B cell (primary cell): Measurements from ENCODE around the gene ELP2.

Experiments used
- CTCF ChIP-seq: fragments of 200-600 bp; IDR thresholded peaks from one replicate; pipeline ENCODE4 v1.8.0; 2022; ENCODE audit warnings: antibody characterized with exemption, mild to moderate bottlenecking
- EZH2 ChIP-seq: IDR thresholded peaks from 2 replicates; pipeline ENCODE4 v1.6.1; 2012; ENCODE audit warnings: borderline replicate concordance, low read depth, mild to moderate bottlenecking, moderate library complexity, low read length; ENCODE audit not compliant: insufficient read depth, poor library complexity, severe bottlenecking

DNA sequence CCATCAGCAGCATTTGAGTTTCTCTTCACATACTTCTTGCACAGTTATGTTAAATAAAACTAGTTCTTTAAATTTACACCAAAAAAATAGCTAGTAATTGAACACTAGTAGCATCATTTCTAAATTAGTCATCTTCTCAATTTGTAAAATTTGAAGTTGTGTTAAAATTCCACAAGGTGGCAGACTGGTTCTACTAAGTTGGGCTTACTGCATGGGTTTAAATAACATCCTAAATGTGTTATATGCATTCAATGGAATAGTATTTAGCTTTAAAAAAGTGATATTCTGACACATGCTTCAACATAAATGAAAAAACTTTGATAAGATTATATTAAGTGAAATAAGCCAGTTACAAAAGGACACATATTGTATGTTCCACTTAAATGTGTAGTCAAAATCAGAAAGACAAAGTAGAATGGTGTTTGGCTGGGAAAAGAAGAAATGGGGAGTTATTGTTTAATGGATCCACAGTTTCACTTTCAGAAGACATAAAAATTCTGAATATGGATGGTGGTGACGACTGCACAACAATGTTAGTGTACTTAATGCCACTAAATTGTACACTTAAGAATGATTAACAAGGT is 33.7 kb upstream of the ELP2 start:
- TF ChIP-seq CTCF (peak; percentile 80), EZH2 (no peak)
